IPS DF 4.7 (cell line): ENCODE measurements around the gene SARM1.

Experiments
- DNase-seq: peaks from one replicate; pipeline ENCODE4 v3.0.0-alpha.2; 2013; ENCODE audit warnings: low spot score; ENCODE audit errors: extremely low read depth

The SARM1 gene

DNA sequence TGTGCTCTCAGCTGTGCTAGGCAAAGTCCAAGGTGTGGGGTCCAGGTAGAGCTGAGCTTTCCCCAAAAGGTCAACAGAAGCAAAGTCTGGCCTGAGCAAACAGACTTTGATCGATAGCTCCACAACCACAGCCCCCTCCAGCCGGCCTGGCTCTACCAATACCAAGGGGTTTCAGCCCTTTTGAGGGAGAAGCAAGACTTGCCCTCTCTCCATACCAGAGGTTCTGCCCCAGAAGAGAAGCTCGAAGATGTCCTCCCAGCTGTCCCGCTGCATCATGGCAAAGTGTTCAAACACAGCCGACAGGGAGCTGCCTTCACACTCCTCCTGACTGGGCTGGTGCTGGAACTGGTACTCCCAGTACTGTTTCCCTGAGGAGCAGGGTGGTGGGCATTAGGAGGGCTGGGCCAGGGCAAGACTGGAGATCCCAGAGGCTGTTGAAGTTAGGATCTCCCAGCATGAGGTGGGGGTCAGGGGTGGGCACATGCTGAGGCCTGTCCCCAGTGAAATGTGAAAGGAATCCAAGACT, 3.1 kb upstream of the SARM1 start:
- no peak for DNase-seq

DNA sequence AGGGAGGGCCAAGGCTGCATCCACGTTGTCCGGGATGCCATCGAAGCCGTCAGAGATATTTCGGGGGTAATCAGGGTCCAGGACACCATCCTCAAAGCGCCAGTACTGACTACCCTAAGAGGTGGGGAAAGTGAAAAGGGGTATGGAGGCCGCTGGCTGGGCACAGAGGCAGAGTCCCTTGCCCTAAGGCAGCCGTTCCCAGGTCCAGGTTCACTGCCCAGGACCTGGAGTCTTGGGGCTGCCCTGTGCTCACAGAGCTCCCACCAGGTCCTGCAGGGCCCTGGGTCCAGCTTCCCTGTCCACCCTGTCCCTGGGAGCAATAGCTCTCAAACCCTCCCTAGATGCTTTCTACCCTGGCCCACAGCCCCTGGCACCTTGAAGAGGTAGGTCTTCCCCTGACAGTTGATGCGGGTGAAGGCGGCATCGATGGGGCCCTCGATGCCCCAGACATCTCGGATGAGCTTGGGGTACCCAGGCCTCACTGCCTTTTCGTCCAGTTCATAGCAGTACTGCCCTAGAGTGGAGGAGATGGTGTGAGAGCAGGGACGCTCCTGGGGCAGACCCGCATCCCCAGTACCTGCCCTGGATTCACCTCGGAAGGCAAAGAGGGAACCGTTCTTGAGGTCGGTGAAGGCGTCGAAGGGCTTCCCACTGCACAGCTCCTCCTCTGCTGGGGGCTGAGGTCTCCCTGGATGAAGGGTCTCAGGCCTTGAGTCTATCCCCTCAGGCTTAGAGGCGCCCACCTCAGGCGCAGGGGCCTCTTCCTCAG, 2.4 kb upstream of the SARM1 start:
- no peak for DNase-seq

DNA sequence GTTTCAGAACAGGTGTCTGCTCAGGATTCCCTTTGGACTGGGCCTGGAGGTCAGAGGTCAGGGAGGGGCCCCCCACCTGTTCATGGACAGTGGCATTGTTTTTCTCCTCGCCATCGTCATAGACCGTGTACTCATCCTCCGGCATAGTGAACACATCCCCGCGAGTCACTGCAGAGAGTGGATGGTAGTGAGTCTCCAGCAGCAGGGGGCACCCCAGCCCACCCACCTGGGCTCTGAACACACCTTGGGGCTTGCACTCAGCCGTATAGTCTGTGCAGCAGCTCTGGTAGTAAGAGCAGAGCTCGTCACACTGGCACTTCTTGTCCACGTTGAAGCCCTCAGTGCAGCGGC, 1.8 kb upstream of the SARM1 start:
- no peak for DNase-seq

DNA sequence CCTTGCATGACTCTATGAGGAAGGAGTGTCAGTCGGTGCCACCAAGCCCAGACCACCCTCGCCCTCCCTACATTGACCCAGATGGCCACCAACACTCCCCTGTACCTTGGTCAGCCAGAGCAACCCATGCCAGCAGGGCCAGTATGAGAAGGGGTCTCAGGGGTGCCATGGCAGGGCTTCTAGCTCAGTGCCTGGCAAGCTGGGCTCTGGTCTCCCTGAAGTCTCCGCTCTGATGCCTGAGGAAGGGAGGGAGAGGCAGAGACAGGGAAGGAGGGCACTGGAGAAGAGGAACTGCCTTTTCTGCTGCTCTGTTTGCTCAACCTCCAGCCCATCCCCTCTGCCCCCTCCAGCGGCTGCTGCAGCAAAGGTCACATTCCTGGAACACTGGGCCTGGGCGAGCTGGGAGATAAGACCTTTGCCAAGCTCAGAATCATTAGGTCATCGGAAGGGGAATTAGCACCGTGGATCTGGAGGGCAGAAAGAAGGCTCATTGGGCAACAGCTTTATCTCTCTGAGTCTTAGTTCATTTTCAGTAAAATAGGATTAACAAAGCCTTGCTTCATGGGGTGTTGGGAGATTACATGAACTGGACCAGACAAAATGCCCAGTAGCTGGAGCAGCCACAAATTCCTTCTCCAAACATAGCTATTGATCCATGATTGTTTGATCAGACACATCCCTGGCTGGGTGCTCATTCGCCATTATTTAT, 1.3 kb upstream of the SARM1 start, which contains the start of gene VTN:
TSS of gene VTN (minus strand) at position 273 of the 709 bp plus-strand sequence. CDS start at position 169, 104 bp downstream.
- no peak for DNase-seq

DNA sequence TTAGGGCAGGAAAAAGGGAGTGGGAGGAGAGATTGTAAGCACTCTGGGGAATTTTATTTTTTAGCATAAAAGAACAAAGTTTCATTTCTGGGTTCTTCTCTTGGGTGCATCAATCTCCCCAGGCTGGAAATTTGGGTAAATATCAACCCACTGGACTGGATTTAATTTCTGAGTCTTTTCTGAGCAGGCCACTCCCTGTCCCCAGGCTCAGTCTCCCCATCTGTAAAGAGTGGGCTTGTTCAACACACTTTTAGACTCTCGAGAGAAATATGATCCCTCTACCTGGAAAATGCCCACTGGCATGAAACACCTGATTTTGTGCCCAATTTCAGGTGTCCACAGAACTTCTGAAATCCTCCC, 770 bp upstream of the SARM1 start:
- DNase-seq = no peak

DNA sequence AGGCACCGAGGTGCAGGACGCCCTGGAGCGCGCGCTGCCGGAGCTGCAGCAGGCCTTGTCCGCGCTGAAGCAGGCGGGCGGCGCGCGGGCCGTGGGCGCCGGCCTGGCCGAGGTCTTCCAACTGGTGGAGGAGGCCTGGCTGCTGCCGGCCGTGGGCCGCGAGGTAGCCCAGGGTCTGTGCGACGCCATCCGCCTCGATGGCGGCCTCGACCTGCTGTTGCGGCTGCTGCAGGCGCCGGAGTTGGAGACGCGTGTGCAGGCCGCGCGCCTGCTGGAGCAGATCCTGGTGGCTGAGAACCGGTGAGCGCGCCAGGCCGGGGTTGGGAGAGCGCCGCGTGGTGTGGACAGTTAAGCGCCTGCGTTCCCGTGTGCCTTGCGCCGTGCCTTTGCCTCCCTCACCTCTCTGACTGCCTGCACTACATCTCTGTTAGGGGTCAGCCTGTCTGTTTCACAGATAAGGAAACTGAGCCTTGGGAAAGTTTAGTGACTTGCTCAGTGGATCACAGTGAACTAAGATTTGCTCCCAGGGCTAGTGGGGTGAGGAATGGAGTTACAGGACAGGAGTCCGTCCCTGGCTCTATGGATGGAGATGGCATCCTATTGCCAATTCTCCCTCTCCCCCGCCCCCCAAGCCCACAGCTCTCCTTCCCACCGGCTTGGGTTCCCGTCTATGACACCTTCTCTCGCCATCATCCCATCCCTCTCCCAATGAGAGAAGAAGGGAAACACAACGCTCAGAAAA, 880 bp downstream of the SARM1 start:
- DNase-seq = no peak

DNA sequence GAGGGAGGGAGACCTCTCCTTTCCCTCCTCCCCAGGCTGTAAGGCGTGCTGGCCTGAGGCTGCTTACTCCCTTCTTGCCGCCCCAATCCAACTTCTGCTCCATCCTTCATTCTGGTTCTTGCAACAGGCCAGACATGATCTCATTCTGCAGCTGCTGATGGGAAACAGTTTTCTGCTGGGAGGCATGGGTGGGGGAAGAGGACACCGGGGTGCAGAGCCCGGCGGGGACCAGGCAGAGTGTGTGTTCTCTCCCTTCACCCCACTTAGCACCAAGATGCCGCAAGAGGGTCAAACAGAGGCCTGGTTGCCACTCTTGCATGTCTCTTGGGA, 1.4 kb downstream of the SARM1 start:
- DNase-seq = no peak

DNA sequence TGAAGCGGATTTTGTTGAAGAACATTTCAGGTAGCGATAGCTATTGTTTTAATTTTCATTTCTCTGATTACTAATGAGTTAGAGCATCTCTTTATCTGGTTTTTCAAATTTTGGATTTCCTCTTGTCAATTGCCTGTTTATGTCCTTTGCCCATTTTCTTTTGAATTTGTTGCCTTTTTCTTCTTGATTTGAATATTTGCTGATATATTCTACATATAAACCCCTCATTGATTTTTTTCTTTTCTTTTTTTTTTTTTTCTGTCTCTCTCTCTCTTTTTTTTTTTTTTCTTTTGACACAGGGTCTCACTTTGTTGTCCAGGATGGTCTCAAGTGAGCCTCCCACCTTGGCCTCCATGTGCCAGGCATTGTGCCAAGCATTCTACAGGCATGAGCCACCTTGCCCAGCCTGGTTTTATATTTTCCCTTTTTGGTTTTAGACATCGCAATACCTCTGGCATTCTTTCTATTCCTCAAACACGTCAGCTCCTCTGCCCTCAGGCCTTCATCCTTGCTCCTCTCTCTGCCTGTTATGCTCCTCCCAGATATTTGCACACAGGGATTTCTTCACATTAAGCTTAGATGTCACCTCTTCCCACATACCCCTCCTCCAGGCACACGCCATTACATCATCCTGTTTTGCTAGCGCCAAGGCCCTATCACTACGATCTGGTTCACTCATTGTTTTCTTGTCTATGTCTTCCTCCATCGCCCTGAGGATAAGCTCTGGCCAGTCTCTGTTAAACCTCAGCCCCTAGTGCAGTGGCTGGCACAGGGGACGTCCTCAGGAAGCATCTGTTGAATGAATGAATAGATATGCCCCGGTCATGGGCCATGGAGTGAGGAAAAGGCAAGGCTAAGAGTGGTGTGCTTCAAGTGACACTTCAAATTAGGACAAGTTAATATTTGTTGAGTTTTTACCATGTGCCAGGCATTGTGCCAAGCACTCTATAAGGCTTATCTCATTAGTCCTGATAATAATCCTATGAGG, 8.6 kb downstream of the SARM1 start:
- DNase-seq = no peak

DNA sequence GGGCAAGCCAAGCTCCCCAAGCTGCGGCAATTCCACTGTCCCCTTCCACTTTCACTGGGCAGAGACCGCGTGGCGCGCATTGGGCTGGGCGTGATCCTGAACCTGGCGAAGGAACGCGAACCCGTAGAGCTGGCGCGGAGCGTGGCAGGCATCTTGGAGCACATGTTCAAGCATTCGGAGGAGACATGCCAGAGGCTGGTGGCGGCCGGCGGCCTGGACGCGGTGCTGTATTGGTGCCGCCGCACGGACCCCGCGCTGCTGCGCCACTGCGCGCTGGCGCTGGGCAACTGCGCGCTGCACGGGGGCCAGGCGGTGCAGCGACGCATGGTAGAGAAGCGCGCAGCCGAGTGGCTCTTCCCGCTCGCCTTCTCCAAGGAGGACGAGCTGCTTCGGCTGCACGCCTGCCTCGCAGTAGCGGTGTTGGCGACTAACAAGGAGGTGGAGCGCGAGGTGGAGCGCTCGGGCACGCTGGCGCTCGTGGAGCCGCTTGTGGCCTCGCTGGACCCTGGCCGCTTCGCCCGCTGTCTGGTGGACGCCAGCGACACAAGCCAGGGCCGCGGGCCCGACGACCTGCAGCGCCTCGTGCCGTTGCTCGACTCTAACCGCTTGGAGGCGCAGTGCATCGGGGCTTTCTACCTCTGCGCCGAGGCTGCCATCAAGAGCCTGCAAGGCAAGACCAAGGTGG, 9.8 kb downstream of the SARM1 start:
- DNase-seq = no peak

DNA sequence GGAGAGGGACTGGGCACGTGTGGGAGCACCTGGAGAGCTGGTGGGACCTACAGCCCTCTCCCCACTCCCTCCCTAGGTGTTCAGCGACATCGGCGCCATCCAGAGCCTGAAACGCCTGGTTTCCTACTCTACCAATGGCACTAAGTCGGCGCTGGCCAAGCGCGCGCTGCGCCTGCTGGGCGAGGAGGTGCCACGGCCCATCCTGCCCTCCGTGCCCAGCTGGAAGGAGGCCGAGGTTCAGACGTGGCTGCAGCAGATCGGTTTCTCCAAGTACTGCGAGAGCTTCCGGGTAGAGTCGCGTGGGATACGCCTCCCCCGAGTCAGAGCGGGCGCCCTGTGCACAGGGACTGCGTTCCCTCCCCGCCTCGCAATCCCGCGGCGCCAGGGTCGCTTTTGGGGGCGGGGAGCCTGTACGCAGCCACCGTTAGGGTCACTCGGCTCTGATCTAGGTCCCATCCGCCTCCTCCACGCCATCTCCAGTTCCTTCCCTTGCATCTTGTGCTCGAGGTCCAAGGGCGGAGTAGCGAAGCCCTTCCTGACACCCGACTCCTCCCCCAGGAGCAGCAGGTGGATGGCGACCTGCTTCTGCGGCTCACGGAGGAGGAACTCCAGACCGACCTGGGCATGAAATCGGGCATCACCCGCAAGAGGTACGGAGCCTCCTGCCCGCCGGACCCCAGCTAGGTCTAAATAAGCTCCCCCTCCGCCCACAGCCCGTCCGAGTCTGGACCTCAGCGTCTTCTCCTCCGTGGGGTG, 13.0 kb downstream of the SARM1 start:
- DNase-seq = no peak

DNA sequence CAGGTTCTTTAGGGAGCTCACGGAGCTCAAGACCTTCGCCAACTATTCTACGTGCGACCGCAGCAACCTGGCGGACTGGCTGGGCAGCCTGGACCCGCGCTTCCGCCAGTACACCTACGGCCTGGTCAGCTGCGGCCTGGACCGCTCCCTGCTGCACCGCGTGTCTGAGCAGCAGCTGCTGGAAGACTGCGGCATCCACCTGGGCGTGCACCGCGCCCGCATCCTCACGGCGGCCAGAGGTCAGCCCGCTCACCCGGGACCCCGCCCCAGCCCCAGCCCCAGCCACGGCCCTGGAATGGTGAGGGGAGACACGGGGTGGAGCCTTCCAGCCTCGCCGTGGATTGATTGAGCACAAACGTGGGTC, 13.5 kb downstream of the SARM1 start:
- no peak for DNase-seq

DNA sequence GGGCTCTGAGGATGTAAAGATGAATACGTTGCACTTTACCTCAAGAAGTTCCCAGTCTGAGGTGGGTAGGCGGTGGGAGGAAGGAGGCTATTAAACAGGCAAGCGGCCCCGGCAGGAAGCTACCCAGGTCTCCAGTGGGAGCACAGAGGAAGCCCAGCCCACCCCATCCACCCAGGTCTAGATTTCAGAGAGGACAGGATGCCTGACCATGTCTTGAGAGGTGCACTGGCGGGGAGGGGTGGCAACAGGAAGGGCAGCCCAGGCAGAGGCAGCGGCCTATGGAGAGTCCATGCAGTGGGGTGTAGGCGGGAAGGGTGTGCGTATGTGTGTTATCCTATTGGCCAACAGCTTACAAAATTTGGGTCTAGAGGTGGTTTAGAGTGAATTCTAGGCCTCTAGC, 13.9 kb downstream of the SARM1 start:
- DNase-seq = no peak

DNA sequence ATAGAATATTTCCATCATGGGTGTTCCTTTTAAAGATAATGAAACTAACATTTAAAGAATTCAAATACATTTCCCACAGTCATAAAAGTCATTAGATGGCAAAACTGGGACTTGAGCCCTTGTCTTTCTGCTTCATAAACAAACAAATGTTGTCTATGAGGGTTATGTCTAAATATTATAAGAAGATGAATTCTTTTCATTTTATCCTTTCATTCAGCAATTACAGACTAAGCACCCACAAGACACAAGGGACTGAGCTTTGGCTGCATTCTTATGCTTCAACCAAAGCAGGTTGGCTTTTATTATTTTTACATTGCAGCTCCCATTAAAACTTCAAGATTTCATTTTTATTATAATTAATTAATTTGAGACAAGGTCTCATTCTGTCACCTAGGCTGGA, 14.9 kb downstream of the SARM1 start:
- DNase-seq = no peak

DNA sequence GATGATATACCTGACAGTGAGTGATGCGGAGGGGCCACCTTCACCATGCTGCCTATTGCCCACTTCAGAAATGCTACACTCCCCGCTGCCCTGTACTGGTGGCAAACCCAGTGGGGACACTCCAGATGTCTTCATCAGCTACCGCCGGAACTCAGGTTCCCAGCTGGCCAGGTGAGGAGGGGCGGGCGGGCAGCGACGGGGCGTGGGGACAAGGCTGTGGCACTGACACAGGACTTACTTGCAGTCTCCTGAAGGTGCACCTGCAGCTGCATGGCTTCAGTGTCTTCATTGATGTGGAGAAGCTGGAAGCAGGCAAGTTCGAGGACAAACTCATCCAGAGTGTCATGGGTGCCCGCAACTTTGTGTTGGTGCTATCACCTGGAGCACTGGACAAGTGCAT, 16.6 kb downstream of the SARM1 start:
- no peak for DNase-seq

DNA sequence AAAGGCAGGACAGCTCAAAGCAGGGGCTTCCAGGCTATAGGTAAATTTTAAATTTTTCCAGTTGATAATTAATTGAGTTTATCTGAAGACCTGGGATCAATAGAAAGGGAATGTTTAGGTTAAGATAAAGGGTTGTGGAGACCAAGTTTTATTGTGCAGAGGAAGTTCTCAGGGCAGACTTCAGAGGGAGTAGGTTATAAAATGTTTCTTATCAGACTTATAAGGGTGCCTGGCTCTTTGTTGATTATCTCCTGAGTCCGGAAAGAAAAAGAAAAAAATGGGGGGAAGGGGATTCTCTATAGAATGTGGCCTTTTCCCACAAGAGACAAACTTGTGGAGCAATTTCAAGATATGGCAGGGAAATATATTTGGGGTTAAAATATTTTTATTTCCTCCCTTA, 18.6 kb downstream of the SARM1 start:
- no peak for DNase-seq

DNA sequence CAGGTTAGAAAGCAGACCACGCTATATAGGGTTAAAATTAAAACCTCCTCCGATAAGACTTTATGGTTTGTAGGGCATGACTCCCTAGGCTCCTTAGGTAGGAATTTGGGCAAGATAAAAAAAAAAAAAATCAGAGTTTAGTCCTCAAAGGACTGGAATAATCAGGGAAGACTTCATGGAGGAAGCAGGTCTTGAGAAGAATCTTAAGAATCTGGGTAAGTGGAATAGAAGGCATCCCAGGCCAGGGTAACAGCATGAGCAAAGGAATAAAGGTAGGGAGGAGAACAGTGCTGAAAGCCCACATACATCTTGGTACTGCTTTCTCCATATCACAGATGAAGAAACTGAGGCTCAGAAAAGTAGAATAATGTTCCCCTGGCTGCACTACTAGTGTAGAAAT, 19.1 kb downstream of the SARM1 start:
- no peak for DNase-seq

DNA sequence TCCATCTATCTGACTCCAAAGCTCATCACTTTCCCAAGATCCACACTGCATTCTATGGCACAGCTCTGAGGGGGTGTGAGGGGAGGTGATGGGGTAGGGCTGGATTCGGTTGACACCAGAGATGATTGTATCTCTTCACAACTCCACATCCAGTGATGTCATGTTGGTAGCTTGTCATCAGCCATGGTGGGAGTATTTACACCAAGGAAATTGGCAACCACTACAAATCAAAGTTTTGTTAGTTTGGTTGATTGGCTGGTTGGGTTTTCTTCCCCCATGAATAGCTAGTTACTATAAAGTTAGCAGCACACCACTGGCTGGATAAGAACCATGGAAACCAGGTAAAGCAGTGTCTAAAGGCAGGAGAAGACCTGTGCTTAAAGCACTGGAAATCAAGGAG, 19.5 kb downstream of the SARM1 start:
- DNase-seq = no peak

DNA sequence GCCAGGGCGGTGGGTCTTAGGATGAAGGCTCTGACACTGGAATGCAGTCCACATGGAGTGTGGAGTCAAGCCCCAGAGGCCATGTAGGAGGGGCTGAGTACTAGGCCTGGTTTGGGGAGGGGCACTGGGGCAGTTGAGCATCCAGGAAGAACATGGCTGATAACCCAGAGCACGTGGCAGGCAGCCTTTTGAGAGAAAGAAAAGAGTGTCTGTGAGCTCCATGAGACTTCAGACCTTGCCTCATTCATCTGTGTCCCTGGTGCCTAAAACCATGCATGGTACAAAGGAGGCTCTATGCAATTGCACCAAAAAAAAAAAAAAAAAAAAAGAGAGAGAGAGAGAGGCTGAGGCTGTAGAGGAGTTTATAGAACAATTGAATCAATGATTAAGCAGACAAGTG, 19.9 kb downstream of the SARM1 start:
- DNase-seq = no peak

DNA sequence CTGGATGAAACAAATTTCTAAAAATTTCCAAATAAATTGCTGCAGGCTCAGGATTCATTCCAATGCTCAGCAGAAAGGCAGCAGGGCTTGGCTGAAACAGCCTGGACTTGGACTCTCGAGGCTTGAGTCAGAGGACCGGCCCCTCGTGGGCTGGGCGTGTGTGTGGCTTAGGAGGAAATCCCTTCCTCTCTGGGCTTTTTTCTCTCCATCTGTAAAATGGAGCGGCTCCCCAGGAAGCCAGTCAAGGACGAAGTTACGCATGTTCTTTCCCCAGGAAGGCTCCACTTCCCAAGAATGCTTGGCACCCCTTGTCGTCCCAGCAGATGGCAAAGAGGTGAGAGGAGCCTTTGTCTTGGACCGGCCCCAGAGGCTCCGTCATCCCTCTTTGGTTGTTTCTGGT, 21.0 kb downstream of the SARM1 start:
- DNase-seq = no peak
